Jurkat, Clone E6-1 (cell line): ENCODE results near the gene TMUB1.
"Not testable (repeated sequence)": the region's sequence is repeated elsewhere in the genome, so short reads cannot be mapped to it uniquely, and the experiment has no call there.

Experiments
- DNase-seq: peaks from one replicate; pipeline ENCODE4 v3.0.0-alpha.2; 2011; ENCODE audit warnings: low read depth, low spot score
- H3K4me3 ChIP-seq: 2 replicates; pipeline ENCODE4 v1.5.1; 2011; ENCODE audit warnings: mild to moderate bottlenecking, low read length, control low read depth, moderate library complexity

TMUB1 gene

DNA sequence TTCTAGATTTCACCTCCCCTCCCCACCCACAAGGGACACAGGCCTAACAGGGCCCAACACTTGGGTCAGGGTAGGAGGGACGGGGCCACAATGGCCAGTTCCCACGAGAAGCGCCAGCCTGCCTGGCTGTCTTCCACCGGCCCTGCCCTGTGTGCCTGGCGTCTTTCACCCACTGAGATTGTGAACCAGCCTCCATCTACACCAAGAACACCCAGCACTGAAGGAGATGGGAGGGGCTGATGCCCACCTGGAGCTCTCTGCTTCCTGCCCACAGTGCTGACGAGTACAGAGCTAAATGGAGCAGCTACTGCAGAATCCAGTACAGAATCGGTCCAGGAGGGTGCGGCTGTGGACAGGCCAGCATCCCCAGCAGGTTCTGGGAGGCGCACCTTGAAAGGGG is 37.3 kb downstream of the TMUB1 start:
- no peak for DNase-seq
- H3K4me3 ChIP-seq, result no peak overlapping the region

DNA sequence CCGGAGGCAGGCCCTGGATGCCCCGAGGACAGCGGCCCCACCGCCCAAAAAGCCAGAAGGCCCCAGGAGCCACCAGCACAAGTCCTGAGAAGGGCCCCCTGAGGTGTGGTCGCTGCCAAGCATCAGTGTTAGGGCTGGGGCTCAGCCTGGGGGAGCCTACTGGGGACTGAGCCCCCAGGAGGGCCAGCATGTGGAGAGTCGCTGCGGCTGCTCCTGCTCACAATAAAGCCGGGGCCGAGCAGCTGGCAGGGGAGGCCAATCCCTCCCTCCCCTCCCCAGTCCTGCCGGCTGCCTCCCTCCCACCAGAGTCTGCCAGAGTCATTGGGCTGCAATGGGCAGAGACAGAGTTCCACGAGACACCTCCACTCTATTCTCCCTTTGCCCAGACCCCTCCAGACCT is 38.0 kb downstream of the TMUB1 start:
- DNase-seq, result no peak
- no peak overlapping the region for H3K4me3 ChIP-seq

DNA sequence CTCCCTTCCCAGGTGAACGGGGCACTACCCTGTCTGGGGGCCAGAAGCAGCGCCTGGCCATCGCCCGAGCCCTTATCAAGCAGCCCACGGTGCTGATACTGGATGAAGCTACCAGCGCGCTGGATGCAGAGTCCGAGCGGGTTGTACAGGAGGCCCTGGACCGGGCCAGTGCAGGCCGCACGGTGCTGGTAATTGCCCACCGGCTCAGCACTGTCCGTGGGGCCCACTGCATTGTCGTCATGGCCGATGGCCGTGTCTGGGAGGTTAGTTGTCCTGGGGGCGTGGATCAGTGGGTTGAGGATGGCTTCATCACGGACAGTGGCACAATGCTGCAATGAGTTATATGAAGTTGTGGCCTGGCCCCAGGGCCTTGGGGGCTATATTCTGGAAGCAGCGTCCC is 39.3 kb downstream of the TMUB1 start:
- no peak overlapping the region for H3K4me3 ChIP-seq
- no peak for DNase-seq

DNA sequence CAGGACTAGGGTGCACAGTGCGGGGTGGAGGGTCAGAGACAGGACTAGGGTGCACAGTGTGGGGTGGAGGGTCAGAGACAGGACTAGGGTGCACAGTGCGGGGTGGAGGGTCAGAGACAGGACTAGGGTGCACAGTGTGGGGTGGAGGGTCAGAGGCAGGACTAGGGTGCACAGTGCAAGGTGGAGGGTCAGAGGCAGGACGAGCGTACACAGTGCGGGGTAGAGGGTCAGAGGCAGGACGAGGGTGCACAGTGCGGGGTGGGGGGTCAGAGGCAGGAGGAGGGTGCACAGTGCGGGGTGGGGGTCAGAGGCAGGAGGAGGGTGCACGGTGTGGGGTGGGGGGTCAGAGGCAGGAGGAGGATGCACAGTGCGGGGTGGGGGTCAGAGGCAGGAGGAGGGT is 39.8 kb downstream of the TMUB1 start:
- DNase-seq, result not testable (repeated sequence)

DNA sequence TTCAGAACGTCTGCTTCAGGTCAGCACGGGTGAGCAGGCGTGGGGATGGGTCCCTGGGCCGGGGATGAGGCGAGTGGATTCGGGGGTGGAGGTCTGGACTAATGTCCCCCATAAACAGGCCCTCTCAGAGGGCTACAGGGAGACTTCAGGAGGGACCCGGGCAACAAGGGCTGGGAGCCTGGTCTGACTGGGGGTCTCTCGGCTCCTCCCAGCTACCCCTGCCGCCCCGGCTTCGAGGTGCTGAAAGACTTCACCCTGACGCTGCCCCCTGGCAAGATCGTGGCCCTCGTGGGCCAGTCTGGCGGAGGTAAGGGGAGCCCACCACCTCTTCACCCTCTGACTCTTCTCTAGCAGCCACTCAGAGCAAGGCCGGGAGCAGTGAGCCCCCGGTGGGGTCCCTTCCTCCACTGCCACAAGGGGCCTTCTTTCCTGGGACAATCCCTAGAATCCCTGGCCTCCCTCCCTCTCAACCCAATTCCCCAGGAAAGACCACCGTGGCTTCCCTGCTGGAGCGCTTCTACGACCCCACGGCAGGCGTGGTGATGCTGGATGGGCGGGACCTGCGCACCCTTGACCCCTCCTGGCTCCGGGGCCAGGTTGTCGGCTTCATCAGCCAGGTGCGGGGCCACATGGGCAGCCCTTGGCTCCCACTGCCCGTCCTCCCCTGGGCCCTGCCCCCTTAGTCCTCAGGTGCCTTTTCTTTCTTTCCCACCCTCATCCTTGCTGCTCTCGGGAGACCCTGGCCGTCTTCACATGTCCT is 42.5 kb downstream of the TMUB1 start:
- no peak overlapping the region for H3K4me3 ChIP-seq
- DNase-seq, result no peak

More for the DNA sequence above, 39.8 kb downstream of the TMUB1 start:
- not testable (repeated sequence) for H3K4me3 ChIP-seq

DNA sequence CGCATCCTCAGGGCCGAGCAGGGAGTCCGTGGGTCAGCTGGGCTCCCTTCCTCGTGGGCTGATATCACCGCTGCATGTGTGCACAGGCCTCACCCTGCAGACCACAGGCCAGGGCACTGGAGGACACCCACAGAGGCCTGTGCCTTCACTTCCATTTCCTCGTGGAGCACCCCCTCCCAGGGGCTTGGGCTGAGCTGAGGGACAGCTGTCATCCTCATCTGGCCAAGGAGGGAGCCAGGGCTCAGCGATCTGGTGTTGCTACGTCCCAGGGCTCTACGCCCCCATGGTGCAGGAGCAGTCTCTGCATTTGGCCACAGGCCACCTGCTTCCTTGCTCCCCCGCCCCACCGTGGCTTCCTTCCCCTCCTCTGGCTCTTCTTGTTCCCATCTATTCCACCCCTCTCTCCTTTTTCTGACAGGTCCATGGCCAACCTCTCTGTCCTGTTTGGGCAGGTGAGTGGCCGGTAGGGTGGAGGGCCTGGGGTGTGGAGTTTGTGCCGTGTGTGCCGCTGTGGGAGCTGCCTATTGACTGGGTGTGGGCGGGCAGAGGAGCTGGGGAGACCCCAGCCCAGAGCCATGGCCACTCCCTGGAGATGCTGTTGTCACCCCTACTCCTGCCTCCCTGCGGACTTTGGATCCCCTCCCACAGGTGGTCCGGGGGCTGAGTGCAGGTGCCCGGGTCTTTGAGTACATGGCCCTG is 43.3 kb downstream of the TMUB1 start:
- DNase-seq, result no peak
- no peak overlapping the region for H3K4me3 ChIP-seq

DNA sequence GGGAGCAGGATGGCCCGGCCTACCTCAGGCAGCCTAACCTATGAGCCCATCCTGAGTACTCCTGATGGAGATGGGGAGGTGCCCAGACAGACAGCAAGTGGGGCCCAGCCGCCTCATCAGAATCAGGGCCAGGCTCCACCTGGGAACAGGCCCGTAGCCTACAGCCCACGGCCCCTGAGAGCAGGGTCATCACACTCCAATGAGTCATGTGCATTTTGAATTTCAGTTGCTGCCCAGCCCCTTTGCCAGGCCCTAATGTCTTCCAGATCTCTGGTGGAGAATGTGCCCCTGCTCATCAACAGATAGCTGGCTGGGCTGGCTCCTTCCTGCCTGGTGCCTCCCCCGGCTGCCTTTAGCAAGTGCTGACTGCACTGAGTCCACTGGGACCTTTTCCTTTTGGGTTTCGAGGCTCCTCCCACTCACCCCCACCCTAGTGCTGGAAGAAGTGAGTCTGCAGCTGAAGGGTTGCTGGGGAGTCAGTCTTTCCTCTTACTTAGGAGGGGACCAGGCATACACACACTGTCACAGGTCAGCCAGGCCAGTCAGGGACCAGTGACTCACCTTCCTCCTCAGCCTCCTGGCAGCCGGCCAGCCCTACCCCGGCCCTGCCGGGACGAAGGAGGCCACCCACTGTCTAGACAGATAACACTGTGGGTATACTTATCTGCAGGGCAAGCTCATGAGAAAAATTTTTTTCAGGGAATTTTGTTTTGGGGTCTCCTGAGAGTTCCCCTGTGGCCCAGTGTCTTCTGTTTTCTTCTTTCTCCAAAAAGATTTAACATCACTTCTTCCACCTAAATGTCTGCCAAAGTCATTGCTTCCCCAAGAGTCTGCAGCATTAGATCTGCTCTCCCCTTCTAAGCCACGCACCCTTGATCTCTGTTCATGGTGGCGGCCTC is 44.1 kb downstream of the TMUB1 start:
- no peak overlapping the region for H3K4me3 ChIP-seq
- DNase-seq, result no peak

DNA sequence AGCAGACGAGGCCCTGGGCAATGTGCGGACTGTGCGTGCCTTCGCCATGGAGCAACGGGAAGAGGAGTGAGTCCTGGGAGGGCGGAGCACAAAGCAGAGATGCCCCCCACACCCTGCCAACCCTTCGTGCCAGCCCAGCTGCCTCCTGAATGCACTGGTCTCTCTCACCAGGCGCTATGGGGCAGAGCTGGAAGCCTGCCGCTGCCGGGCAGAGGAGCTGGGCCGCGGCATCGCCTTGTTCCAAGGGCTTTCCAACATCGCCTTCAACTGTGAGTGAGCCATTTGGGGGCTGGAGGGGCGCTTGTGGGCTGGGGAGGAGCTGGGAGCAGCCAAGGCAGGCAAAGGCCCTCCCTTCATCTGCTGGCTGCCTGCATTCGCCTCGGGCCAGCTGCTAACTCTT is 47.4 kb downstream of the TMUB1 start:
- H3K4me3 ChIP-seq, result no peak overlapping the region
- DNase-seq, result no peak

DNA sequence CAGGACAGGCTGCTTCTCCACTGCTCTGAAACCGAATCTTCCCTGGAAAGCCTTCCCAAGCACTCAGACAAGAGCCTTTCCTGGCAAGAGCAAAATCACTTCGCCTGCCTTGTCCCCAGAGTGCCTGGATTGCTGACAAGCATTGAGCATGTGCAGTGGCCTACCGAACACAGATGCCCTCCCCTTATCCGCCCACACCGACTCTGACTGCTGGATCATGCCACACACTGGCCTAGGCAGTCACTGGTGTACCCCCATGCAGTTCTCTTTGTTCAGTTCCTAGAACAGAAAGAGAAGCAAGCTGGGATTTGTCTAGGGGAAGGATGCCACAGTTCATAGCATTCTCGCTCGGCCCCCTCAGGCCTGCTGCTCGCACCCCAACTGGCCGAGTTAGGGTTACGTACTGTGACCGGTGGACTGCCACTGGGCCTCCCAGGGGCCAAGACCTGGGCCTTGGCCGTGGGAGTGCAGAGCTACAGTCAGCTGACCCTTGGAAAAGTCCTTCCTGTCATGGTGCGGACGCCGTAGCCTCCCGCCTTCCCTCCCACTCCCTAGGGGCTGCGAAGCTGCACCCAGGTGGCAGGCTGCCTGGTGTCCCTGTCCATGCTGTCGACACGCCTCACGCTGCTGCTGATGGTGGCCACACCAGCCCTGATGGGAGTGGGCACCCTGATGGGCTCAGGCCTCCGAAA is 48.1 kb downstream of the TMUB1 start:
- H3K4me3 ChIP-seq, result no peak overlapping the region
- no peak for DNase-seq

DNA sequence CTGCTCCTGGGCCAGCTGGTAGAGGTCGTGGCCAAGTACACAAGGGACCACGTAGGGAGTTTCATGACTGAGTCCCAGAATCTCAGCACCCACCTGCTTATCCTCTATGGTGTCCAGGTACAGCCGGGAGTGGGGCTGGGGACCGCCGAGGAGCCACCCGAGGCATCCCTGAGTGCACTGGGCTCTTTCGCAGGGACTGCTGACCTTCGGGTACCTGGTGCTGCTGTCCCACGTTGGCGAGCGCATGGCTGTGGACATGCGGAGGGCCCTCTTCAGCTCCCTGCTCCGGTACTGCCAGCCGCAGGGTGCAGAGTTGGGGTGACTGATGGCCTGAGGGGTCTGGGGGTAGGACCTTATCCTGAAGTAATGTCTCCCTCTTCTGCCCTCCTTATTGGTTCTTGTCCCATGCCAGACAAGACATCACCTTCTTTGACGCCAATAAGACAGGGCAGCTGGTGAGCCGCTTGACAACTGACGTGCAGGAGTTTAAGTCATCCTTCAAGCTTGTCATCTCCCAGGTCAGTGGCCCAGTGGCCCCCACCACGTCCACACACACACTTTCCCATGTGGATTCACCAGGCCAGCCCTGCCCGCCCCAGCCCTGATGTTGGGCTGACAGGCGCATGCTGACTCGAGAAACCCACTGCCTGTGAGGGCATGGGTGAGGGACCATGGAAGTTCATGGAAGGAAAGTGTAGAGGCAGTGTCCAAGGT is 48.8 kb downstream of the TMUB1 start:
- no peak for DNase-seq
- no peak overlapping the region for H3K4me3 ChIP-seq

DNA sequence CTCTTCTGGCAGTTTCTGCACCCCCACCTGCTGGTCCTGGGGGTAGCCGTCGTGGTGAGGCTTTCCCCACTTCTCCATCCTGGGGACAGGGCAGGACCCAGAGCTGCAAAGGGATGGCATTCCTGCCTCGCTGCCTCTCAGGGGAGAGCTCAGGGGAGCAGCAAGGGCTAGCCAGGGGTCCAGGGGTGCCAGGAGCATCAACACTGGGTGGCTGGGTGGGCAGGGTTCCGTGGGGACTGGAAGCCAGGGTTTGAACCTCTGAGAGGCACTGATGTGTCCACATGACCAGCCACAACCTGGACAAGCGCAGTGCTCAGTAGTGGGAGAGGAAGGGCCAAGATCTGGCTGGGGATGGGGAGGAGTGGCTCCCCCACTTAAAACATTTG is 49.4 kb downstream of the TMUB1 start:
- no peak for DNase-seq
- H3K4me3 ChIP-seq, result no peak overlapping the region

DNA sequence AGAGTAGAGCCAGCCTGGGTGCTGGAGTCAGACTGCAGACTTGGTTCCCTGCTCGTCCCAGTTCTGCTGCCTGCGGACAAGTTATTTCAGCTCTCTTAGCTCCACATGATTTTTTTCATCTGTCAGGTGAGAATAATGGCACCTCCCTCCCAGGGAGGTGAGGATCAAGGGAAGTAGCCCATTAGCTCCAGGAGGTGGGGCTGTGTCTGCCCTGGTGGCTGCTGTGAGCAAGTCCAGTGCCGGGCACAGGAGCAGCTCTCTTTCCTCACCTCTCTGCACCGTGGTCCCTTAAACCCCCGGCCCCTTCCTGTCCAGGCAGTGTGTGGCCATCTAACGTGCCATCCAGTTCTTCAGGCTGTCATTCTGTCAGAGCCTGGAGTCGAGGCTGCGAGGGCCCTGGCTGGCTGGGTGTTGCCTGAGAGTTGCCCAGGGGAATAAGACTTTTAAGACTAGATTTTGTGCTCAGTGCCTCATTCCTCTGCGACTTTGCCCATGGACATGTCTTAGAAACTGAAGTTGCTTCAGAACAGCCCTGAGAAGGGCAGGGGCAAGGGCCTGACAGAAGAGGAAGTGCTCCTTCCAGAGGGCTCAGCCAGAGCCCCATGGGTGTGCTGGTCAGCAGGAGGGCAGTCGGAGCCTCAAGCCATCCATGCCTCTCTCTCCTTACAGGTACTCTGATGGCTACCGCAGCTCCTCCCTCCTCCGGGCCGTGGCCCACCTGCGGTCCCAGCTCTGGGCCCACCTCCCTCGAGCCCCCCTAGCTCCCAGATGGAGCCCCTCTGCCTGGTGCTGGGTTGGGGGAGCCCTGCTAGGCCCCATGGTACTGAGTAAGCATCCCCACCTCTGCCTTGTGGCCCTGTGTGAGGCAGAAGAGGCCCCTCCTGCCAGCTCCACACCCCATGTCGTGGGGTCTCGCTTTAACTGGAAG is 50.1 kb downstream of the TMUB1 start:
- no peak for DNase-seq

More for the DNA sequence above, 50.1 kb downstream of the TMUB1 start:
- no peak overlapping the region for H3K4me3 ChIP-seq
